ENCODE results near the gene AK1. TPM values are rescaled to one million over a fixed set of nuclear protein-coding genes. Genes with fewer than 3 reads are reported as not detected.

AK1 gene
- total and polyA plus RNA-seq, 9 of the 15 experiments (the other 6 are each of a cell fraction or from before 2014, with no cell fraction given): 10.1 to 71.8 (median 39.0) TPM

DNA sequence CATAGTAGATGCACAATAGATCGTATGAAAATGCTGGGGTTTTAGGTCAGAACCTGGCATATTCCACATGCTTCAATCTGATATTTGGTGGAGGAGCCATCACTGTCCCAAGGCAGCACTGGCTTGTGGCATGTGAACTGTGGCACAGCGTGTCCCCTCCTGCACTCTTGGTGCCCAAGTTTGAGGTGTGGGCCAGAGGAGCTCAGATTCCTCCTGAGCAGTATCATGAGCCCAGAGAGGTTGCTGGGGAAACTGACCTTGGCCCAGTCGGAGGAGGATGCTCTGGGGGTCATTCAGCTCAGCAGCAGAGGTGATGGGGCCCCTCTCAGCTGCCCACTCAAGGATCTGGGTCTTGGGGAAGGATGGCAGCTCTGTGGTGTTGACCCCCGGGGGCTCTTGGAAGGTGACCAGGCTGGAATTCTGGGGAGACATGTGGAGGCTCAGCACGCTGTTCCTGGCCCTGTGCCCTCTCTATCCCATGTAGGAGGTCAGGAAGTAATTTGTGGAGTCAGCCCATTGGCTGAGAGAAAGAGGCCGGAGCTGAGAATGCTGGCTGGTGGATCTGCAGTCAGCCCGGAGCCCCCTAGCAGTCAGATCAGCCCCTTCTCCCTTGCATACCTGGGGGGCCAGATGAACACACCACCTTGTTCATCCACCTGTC is 51.1 kb downstream of the AK1 start:
- no peak for DNase-seq (ENCODE audit: extremely low read depth in 1 of 4, low spot score in 3 of 4)
- BruUV-seq (replicated peaks): no TSS peak
- no peaks in the 10 kb centered on the region for H3K79me2 ChIP-seq (ENCODE audit: control insufficient read depth, insufficient read depth, low read length)
- H3K4me2 ChIP-seq (ENCODE audit: insufficient read depth, low read length): peak overlapping the region; percentile 74
- no peak for FAIRE-seq
- no peaks in the 10 kb centered on the region for H4K20me1 ChIP-seq (replicated peaks; ENCODE audit: control insufficient read depth, insufficient read depth, low read length)
- no peak overlapping the region for H3K4me3 ChIP-seq
- H3K9me1 ChIP-seq (ENCODE audit: control insufficient read depth, insufficient read depth, low read length): no peaks in the 10 kb centered on the region
- no peaks in the 10 kb centered on the region for H3K9me3 ChIP-seq (replicated peaks; ENCODE audit: control insufficient read depth, insufficient read depth, low read depth, low read length)
- no peak for ATAC-seq
- H3K36me3 ChIP-seq (ENCODE audit: control insufficient read depth, insufficient read depth, low read length): no peaks in the 10 kb centered on the region
- intact Hi-C loops (cut with micrococcal nuclease): no loop called here
- H3K9ac ChIP-seq (ENCODE audit: insufficient read depth in 1 of 2, low read depth in 2 of 2, low read length in 2 of 2): peak overlapping the region in 1 of 2 experiments; percentile 91; a peak in 1 of 4 replicates
- in situ Hi-C loops (cut with MboI): no loop called here
- TF ChIP-seq LCOR (CRISPR knock-in tag; IDR thresholded peaks at IDR 0.05): 0 out of 2 replicates have a peak, but pooled peaks have one; percentile 11
- TF ChIP-seq, protein P1, sequence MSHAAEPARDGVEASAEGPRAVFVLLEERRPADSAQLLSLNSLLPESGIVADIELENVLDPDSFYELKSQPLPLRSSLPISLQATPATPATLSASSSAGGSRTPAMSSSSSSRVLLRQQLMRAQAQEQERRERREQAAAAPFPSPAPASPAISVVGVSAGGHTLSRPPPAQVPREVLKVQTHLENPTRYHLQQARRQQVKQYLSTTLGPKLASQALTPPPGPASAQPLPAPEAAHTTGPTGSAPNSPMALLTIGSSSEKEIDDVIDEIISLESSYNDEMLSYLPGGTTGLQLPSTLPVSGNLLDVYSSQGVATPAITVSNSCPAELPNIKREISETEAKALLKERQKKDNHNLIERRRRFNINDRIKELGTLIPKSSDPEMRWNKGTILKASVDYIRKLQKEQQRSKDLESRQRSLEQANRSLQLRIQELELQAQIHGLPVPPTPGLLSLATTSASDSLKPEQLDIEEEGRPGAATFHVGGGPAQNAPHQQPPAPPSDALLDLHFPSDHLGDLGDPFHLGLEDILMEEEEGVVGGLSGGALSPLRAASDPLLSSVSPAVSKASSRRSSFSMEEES (CRISPR knock-in tag; IDR thresholded peaks at IDR 0.05): no peak
- WGBS (ENCODE audit: insufficient coverage, low coverage, missing lambda C conversion rate): 72% methylated on average over 6 of the region's 7 CpGs
- CTCF ChIA-PET (ENCODE audit: low intra/inter-chr PET ratio): no interaction called here
- POLR2A ChIA-PET: interaction anchor here (1.0 to 1.6 kb wide), 2 partner anchors 9 to 15 kb away, joined by 3 to 4 read pairs; no protein-coding TSS in a partner anchor
- H2AFZ ChIP-seq (ENCODE audit: low read depth, low read length): peak overlapping the region; percentile 92
- no peaks in the 10 kb centered on the region for H3K27me3 ChIP-seq (ENCODE audit: control insufficient read depth in 2 of 2, insufficient read depth in 2 of 2, low read length in 2 of 2)
- peaks cover 29 to 40% of the 10 kb centered on the region in 2 experiments for H3K4me1 ChIP-seq (replicated peaks in 1 of 2; ENCODE audit: control insufficient read depth in 2 of 2, insufficient read depth in 2 of 2, low read length in 2 of 2)
- no peak overlapping the region for H3K27ac ChIP-seq (ENCODE audit: extremely low read depth, low read depth, low read length)
